Measurements from ENCODE around the gene TMEM123.

TMEM123 gene

DNA sequence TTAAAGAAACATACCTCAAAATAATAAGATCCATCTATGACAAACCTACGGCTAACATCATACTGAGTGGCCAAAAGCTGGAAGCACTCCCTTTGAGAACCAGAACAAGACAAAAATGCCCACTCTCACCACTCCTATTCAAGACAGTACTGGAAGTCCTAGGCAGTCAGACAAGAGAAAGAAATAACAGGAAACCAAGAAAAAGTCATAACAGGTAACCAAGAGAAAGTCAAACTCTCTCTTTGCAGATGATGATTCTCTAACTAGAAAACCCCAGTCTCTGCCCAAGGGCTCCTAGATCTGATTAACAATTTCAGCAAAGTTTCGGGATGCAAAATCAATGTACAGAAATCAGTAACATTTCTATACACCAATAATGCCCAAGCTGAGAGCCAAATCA is 35.6 kb downstream of the TMEM123 start:
- no peak for ATAC-seq
- no peak for TF ChIP-seq OSR1 (CRISPR knock-in tag; IDR thresholded peaks at IDR 0.05)
- TF ChIP-seq CSDC2 (CRISPR knock-in tag; IDR thresholded peaks at IDR 0.05) = no peak
- no peak for TF ChIP-seq BACH2 (CRISPR knock-in tag; IDR thresholded peaks at IDR 0.05; ENCODE audit: borderline replicate concordance)
- no peak for TF ChIP-seq RARB (CRISPR knock-in tag; IDR thresholded peaks at IDR 0.05)

DNA sequence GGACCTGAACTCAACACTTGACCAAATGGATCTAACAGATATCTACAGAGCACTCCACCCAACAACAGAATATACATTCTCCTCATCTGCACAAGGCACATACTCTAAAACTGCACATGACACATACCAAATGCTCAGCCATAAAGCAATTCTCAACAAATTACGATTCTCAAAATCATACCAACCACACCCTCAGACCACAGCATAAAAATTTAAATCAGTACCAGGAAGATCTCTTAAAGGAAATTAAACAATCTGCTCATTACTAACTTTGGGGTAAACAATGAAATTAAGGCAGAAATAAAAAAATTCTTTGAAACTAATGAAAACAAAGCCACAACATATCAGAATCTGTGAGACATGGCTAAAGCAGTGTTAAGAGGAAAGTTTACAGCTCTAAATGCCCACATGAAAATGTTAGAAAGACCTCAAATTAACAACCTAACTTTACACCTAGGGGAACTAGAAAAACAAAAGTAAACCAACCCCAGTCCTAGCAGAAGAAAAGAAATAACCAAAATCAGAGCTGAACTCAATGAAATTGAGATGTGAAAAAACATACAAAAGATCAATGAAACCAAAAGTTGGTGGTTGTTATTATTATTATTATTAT is 37.2 kb downstream of the TMEM123 start:
- no peak for ATAC-seq

DNA sequence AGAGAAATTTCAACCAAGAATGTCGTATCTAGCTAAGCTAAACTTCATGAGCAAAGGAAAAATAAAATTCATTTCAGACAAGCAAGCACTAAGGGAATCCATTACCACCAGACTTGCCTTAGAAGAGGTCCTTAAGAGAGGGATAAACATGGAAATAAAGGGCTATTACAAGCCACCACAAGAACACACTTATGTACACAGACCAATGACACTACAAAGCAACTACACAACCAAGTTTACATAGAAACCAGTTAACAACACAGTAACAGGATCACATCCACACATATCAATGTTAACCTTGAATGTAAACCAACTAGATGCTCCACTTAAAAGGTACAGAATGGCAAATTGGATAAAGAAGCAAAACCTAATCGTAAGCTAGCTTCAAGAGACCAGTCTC is 38.0 kb downstream of the TMEM123 start:
- ATAC-seq = no peak
- TF ChIP-seq, protein P1, sequence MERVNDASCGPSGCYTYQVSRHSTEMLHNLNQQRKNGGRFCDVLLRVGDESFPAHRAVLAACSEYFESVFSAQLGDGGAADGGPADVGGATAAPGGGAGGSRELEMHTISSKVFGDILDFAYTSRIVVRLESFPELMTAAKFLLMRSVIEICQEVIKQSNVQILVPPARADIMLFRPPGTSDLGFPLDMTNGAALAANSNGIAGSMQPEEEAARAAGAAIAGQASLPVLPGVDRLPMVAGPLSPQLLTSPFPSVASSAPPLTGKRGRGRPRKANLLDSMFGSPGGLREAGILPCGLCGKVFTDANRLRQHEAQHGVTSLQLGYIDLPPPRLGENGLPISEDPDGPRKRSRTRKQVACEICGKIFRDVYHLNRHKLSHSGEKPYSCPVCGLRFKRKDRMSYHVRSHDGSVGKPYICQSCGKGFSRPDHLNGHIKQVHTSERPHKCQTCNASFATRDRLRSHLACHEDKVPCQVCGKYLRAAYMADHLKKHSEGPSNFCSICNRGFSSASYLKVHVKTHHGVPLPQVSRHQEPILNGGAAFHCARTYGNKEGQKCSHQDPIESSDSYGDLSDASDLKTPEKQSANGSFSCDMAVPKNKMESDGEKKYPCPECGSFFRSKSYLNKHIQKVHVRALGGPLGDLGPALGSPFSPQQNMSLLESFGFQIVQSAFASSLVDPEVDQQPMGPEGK (CRISPR knock-in tag; IDR thresholded peaks at IDR 0.05; ENCODE audit: borderline replicate concordance) = no peak
- no peak for TF ChIP-seq ZC3H10 (CRISPR knock-in tag; IDR thresholded peaks at IDR 0.05)
- TF ChIP-seq, protein P2, sequence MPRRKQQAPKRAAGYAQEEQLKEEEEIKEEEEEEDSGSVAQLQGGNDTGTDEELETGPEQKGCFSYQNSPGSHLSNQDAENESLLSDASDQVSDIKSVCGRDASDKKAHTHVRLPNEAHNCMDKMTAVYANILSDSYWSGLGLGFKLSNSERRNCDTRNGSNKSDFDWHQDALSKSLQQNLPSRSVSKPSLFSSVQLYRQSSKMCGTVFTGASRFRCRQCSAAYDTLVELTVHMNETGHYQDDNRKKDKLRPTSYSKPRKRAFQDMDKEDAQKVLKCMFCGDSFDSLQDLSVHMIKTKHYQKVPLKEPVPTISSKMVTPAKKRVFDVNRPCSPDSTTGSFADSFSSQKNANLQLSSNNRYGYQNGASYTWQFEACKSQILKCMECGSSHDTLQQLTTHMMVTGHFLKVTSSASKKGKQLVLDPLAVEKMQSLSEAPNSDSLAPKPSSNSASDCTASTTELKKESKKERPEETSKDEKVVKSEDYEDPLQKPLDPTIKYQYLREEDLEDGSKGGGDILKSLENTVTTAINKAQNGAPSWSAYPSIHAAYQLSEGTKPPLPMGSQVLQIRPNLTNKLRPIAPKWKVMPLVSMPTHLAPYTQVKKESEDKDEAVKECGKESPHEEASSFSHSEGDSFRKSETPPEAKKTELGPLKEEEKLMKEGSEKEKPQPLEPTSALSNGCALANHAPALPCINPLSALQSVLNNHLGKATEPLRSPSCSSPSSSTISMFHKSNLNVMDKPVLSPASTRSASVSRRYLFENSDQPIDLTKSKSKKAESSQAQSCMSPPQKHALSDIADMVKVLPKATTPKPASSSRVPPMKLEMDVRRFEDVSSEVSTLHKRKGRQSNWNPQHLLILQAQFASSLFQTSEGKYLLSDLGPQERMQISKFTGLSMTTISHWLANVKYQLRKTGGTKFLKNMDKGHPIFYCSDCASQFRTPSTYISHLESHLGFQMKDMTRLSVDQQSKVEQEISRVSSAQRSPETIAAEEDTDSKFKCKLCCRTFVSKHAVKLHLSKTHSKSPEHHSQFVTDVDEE (CRISPR knock-in tag; IDR thresholded peaks at IDR 0.05) = no peak
- no peak for TF ChIP-seq PPARA (CRISPR knock-in tag; IDR thresholded peaks at IDR 0.05; ENCODE audit: borderline replicate concordance)
- no peak for TF ChIP-seq SNAI2 (CRISPR knock-in tag; IDR thresholded peaks at IDR 0.05)
- TF ChIP-seq BACH2 (CRISPR knock-in tag; IDR thresholded peaks at IDR 0.05; ENCODE audit: borderline replicate concordance) = no peak
- no peak for TF ChIP-seq RARB (CRISPR knock-in tag; IDR thresholded peaks at IDR 0.05)

More for the DNA sequence above, 37.2 kb downstream of the TMEM123 start:
- TF ChIP-seq ISL1 (CRISPR knock-in tag; IDR thresholded peaks at IDR 0.05) = no peak
- no peak for TF ChIP-seq ZNF70 (CRISPR knock-in tag; IDR thresholded peaks at IDR 0.05)
- TF ChIP-seq SNAI2 (CRISPR knock-in tag; IDR thresholded peaks at IDR 0.05) = no peak
- no peak for TF ChIP-seq CSDC2 (CRISPR knock-in tag; IDR thresholded peaks at IDR 0.05)
- TF ChIP-seq, protein P3, sequence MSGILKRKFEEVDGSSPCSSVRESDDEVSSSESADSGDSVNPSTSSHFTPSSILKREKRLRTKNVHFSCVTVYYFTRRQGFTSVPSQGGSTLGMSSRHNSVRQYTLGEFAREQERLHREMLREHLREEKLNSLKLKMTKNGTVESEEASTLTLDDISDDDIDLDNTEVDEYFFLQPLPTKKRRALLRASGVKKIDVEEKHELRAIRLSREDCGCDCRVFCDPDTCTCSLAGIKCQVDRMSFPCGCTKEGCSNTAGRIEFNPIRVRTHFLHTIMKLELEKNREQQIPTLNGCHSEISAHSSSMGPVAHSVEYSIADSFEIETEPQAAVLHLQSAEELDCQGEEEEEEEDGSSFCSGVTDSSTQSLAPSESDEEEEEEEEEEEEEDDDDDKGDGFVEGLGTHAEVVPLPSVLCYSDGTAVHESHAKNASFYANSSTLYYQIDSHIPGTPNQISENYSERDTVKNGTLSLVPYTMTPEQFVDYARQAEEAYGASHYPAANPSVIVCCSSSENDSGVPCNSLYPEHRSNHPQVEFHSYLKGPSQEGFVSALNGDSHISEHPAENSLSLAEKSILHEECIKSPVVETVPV (CRISPR knock-in tag; IDR thresholded peaks at IDR 0.05) = no peak
- TF ChIP-seq TCF4 (CRISPR knock-in tag; IDR thresholded peaks at IDR 0.05; ENCODE audit: borderline replicate concordance) = no peak
- TF ChIP-seq ESRRG (CRISPR knock-in tag; IDR thresholded peaks at IDR 0.05) = no peak
- no peak for TF ChIP-seq RARB (CRISPR knock-in tag; IDR thresholded peaks at IDR 0.05)
- TF ChIP-seq ZC3H10 (CRISPR knock-in tag; IDR thresholded peaks at IDR 0.05) = no peak
- TF ChIP-seq, protein P2 (CRISPR knock-in tag; IDR thresholded peaks at IDR 0.05) = no peak

DNA sequence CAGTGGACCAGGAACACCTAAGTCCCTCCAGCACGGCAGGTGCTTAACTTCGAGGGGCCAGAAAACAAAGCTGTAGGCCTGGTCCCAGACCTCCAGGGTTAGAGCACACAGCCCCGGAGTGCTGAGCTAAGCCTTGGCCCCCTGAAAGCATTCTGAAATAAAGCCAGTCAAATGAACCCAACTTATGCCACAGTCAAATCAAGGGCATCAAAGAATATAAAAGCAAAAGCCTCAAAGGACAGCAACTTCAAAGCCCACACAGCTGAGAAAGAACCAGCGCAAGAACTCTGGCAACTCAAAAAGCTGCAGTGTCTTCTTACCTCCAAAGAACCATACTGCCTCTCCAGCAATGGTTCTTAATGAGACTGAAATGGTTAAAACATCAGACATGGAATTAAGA is 39.1 kb downstream of the TMEM123 start:
- ATAC-seq = no peak
- no peak for TF ChIP-seq SNAI2 (CRISPR knock-in tag; IDR thresholded peaks at IDR 0.05)
- TF ChIP-seq RARB (CRISPR knock-in tag; IDR thresholded peaks at IDR 0.05) = no peak
- no peak for TF ChIP-seq CSDC2 (CRISPR knock-in tag; IDR thresholded peaks at IDR 0.05)
- TF ChIP-seq, protein P3 (CRISPR knock-in tag; IDR thresholded peaks at IDR 0.05) = no peak
- TF ChIP-seq, protein P4, sequence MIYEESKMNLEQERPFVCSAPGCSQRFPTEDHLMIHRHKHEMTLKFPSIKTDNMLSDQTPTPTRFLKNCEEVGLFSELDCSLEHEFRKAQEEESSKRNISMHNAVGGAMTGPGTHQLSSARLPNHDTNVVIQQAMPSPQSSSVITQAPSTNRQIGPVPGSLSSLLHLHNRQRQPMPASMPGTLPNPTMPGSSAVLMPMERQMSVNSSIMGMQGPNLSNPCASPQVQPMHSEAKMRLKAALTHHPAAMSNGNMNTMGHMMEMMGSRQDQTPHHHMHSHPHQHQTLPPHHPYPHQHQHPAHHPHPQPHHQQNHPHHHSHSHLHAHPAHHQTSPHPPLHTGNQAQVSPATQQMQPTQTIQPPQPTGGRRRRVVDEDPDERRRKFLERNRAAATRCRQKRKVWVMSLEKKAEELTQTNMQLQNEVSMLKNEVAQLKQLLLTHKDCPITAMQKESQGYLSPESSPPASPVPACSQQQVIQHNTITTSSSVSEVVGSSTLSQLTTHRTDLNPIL (CRISPR knock-in tag; IDR thresholded peaks at IDR 0.05; ENCODE audit: low read depth) = no peak
- no peak for TF ChIP-seq TCF4 (CRISPR knock-in tag; IDR thresholded peaks at IDR 0.05; ENCODE audit: borderline replicate concordance)
- TF ChIP-seq ARNTL (CRISPR knock-in tag; IDR thresholded peaks at IDR 0.05; ENCODE audit: borderline replicate concordance, low read depth) = no peak
- no peak for TF ChIP-seq ZFP30 (CRISPR knock-in tag; IDR thresholded peaks at IDR 0.05)
